ENCODE measurements around the gene LRRC3.

DNA sequence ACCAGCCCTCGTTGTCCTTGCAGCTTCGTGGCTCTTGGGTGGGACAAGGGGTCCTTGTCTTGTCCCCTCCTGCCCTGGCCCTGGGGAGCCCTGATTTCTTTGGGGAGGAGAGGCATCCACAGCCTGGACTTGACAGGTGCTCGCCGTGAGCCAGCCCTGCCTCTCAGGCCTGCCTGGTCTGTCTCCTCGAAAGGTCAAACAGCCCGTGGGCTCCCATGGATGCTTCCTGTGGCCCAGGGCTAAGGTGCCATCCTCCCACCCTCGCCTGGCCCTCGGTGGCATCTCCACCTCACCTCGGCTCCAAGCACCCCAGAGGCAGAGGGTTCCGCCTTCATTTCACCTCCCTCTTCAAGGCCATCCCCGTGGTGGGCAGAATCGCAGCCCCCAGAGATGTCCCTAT, 9.0 kb downstream of the LRRC3 start:
- TF ChIP-seq, protein P1, sequence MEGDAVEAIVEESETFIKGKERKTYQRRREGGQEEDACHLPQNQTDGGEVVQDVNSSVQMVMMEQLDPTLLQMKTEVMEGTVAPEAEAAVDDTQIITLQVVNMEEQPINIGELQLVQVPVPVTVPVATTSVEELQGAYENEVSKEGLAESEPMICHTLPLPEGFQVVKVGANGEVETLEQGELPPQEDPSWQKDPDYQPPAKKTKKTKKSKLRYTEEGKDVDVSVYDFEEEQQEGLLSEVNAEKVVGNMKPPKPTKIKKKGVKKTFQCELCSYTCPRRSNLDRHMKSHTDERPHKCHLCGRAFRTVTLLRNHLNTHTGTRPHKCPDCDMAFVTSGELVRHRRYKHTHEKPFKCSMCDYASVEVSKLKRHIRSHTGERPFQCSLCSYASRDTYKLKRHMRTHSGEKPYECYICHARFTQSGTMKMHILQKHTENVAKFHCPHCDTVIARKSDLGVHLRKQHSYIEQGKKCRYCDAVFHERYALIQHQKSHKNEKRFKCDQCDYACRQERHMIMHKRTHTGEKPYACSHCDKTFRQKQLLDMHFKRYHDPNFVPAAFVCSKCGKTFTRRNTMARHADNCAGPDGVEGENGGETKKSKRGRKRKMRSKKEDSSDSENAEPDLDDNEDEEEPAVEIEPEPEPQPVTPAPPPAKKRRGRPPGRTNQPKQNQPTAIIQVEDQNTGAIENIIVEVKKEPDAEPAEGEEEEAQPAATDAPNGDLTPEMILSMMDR (IDR thresholded peaks at IDR 0.05): no peak
- TF ChIP-seq POLR2A (IDR thresholded peaks at IDR 0.05): no peak
